Ishikawa (cell line): Measurements from ENCODE around the gene FCHO1.

ENCODE experiments used
- CEBPB ChIP-seq: IDR thresholded peaks from 2 replicates; pipeline ENCODE4 v1.6.1; 2012
- EP300 ChIP-seq: IDR thresholded peaks from 2 replicates; pipeline ENCODE4 v1.6.1; 2012; ENCODE audit warnings: borderline replicate concordance
- TAF1 ChIP-seq: IDR thresholded peaks from 2 replicates; pipeline ENCODE4 v1.6.1; 2012; ENCODE audit warnings: low read depth, mild to moderate bottlenecking
- TCF12 ChIP-seq: IDR thresholded peaks from 2 replicates; pipeline ENCODE4 v1.6.1; 2012; ENCODE audit warnings: low read depth
- USF1 ChIP-seq: IDR thresholded peaks from 2 replicates; pipeline ENCODE4 v1.6.1; 2012
- ZBTB7A ChIP-seq: IDR thresholded peaks from 2 replicates; pipeline ENCODE4 v1.6.1; 2012; ENCODE audit warnings: low read depth
- TF ChIP-seq, protein P1 (sequence below): IDR thresholded peaks from 2 replicates; pipeline ENCODE4 v1.6.1; 2012; ENCODE audit warnings: low read depth, mild to moderate bottlenecking
- TF ChIP-seq, protein P2 (sequence below): IDR thresholded peaks from 2 replicates; pipeline ENCODE4 v1.6.1; 2012

- no peak for TF ChIP-seq TCF12
- TF ChIP-seq, protein P1, sequence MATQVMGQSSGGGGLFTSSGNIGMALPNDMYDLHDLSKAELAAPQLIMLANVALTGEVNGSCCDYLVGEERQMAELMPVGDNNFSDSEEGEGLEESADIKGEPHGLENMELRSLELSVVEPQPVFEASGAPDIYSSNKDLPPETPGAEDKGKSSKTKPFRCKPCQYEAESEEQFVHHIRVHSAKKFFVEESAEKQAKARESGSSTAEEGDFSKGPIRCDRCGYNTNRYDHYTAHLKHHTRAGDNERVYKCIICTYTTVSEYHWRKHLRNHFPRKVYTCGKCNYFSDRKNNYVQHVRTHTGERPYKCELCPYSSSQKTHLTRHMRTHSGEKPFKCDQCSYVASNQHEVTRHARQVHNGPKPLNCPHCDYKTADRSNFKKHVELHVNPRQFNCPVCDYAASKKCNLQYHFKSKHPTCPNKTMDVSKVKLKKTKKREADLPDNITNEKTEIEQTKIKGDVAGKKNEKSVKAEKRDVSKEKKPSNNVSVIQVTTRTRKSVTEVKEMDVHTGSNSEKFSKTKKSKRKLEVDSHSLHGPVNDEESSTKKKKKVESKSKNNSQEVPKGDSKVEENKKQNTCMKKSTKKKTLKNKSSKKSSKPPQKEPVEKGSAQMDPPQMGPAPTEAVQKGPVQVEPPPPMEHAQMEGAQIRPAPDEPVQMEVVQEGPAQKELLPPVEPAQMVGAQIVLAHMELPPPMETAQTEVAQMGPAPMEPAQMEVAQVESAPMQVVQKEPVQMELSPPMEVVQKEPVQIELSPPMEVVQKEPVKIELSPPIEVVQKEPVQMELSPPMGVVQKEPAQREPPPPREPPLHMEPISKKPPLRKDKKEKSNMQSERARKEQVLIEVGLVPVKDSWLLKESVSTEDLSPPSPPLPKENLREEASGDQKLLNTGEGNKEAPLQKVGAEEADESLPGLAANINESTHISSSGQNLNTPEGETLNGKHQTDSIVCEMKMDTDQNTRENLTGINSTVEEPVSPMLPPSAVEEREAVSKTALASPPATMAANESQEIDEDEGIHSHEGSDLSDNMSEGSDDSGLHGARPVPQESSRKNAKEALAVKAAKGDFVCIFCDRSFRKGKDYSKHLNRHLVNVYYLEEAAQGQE, result no peak
- TF ChIP-seq, protein P2, sequence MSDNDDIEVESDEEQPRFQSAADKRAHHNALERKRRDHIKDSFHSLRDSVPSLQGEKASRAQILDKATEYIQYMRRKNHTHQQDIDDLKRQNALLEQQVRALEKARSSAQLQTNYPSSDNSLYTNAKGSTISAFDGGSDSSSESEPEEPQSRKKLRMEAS, result no peak
- TF ChIP-seq EP300, result no peak
- no peak for TF ChIP-seq ZBTB7A
- TF ChIP-seq CEBPB, result no peak
- TF ChIP-seq USF1, result no peak
- no peak for TF ChIP-seq TAF1
Observed at GRCh38 chr19:17784201-17785008, 33.1 kb downstream of the FCHO1 start.
